ENCODE measurements around the gene ADAM15. TPM values are rescaled to one million over a fixed set of nuclear protein-coding genes. Genes with fewer than 3 reads are reported as not detected.

ADAM15 gene
- total RNA-seq, 1 donor from 2014 or later: 68.3 TPM

DNA sequence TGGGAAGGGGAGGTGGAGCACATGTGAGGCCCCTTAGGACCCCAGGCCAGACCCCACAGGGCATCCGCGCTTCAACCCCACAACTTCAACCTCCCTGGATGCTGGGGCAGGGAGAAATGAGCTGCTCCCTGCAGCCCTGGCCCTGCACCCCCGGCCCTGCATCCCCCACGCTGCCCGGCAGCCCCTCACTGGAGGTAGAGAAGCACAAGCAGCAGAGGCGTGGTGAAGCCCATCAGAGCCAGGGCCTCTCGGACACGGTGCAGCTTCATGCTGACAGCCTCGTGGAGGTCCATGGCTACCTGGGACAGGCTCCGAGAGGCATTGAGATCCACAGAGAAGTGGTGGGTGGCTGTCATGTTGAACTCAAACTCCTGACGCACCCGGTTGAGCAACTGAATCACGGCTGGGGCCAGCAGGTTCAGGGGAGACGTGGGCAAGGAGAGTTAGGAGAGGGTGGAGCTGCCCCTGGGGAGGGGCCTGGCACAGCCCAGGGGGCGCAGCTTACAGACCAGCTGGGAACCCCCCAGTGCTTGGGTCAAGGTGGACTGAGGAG lies 20.8 kb upstream of the ADAM15 start:
- H3K9ac ChIP-seq (ENCODE audit: low read length): no peak overlapping the region
- H4K20me1 ChIP-seq (ENCODE audit: insufficient read depth, low read length): no peaks in the 10 kb centered on the region
- no peak overlapping the region for H3K27ac Mint-ChIP-seq (ENCODE audit: unreplicated experiment)
- no peaks in the 10 kb centered on the region for H3K4me1 Mint-ChIP-seq (ENCODE audit: low read depth, unreplicated experiment)
- H2AFZ ChIP-seq (ENCODE audit: low read depth, low read length): no peak overlapping the region
- no peaks in the 10 kb centered on the region for H3K4me1 ChIP-seq (ENCODE audit: insufficient read depth, low read length)
- no peaks in the 10 kb centered on the region for H3K36me3 ChIP-seq (ENCODE audit: insufficient read depth, low read length)
- no peak overlapping the region for H3K27ac ChIP-seq (ENCODE audit: low read depth, low read length)
- TF ChIP-seq CTCF (IDR thresholded peaks at IDR 0.05; ENCODE audit: insufficient read depth, low read depth, low read length) (no peak), EZH2 (IDR thresholded peaks at IDR 0.05; ENCODE audit: insufficient read depth, low read length) (no peak)
- DNase-seq (ENCODE audit: low read depth) (no peak), FAIRE-seq (no peak)
- H3K9me3 ChIP-seq (ENCODE audit: insufficient read depth, low read depth, low read length): no peaks in the 10 kb centered on the region
- H3K27me3 Mint-ChIP-seq (ENCODE audit: low read depth, unreplicated experiment): peaks cover 26% of the 10 kb centered on the region
- no peak overlapping the region for H3K4me2 ChIP-seq (ENCODE audit: low read length)
- H3K4me3 Mint-ChIP-seq (ENCODE audit: unreplicated experiment): no peak overlapping the region
- H3K79me2 ChIP-seq (ENCODE audit: insufficient read depth, low read length): no peaks in the 10 kb centered on the region
- no peaks in the 10 kb centered on the region for H3K9me3 Mint-ChIP-seq (ENCODE audit: unreplicated experiment)
- H3K27me3 ChIP-seq (ENCODE audit: insufficient read depth, low read length): no peaks in the 10 kb centered on the region
- H3K4me3 ChIP-seq (ENCODE audit: insufficient read depth, low read depth, low read length): no peak overlapping the region
- peaks cover 8% of the 10 kb centered on the region for H3K36me3 Mint-ChIP-seq (ENCODE audit: low read depth, unreplicated experiment)

GRCh38 chr1:155030899-155031298 lies 20.2 kb upstream of the ADAM15 start:
- H3K27ac Mint-ChIP-seq (ENCODE audit: unreplicated experiment): no peak overlapping the region

More at GRCh38 chr1:155030899-155031298, 20.2 kb upstream of the ADAM15 start:
- peaks cover 8% of the 10 kb centered on the region for H3K36me3 Mint-ChIP-seq (ENCODE audit: low read depth, unreplicated experiment)
- FAIRE-seq (no peak), DNase-seq (ENCODE audit: low read depth) (no peak)
- H3K36me3 ChIP-seq (ENCODE audit: insufficient read depth, low read length): no peaks in the 10 kb centered on the region
- no peaks in the 10 kb centered on the region for H3K4me1 Mint-ChIP-seq (ENCODE audit: low read depth, unreplicated experiment)
- H3K27ac ChIP-seq (ENCODE audit: low read depth, low read length): no peak overlapping the region
- no peak overlapping the region for H3K4me3 ChIP-seq (ENCODE audit: insufficient read depth, low read depth, low read length)
- H3K27me3 Mint-ChIP-seq (ENCODE audit: low read depth, unreplicated experiment): peaks cover 28% of the 10 kb centered on the region
- no peaks in the 10 kb centered on the region for H3K27me3 ChIP-seq (ENCODE audit: insufficient read depth, low read length)
- H2AFZ ChIP-seq (ENCODE audit: low read depth, low read length): no peak overlapping the region
- H3K9me3 ChIP-seq (ENCODE audit: insufficient read depth, low read depth, low read length): no peaks in the 10 kb centered on the region
- no peak overlapping the region for H3K9ac ChIP-seq (ENCODE audit: low read length)
- TF ChIP-seq CTCF (IDR thresholded peaks at IDR 0.05; ENCODE audit: insufficient read depth, low read depth, low read length) (no peak), EZH2 (IDR thresholded peaks at IDR 0.05; ENCODE audit: insufficient read depth, low read length) (no peak)
- no peaks in the 10 kb centered on the region for H3K4me1 ChIP-seq (ENCODE audit: insufficient read depth, low read length)
- no peak overlapping the region for H3K4me3 Mint-ChIP-seq (ENCODE audit: unreplicated experiment)
- H4K20me1 ChIP-seq (ENCODE audit: insufficient read depth, low read length): no peaks in the 10 kb centered on the region
- H3K4me2 ChIP-seq (ENCODE audit: low read length): no peak overlapping the region
- H3K9me3 Mint-ChIP-seq (ENCODE audit: unreplicated experiment): no peaks in the 10 kb centered on the region
- H3K79me2 ChIP-seq (ENCODE audit: insufficient read depth, low read length): no peaks in the 10 kb centered on the region

Data from astrocyte (in vitro differentiated cells and primary cell).